Panc1 (cell line): ENCODE data around the gene CDC45. TPM values are rescaled to one million over a fixed set of nuclear protein-coding genes. Genes with fewer than 3 reads are reported as not detected.

ENCODE experiments used
- ATAC-seq: fragments of 200-7000 bp; cut with Tn5 transposase; 2 replicates; pipeline ENCODE4 v1.9.1; 2020; ENCODE audit warnings: mild to moderate bottlenecking, moderate library complexity
- BruUV-seq: library from RNA; stranded (reverse); fragments of 400-500 nt; replicated peaks from 2 replicates; lab custom pipeline; 2021; lab: Mats Ljungman, UMichigan
- CTCF ChIA-PET: fragments of 300-600 bp; sonication (Branson Sonifier 250); formaldehyde crosslinking; loops from one replicate; lab custom pipeline; 2022; ENCODE audit warnings: antibody characterized with exemption; lab: Charles Lee
- POLR2A ChIA-PET: fragments of 300-600 bp; sonication (Branson Sonifier 250); formaldehyde crosslinking; loops from one replicate; lab custom pipeline; 2022; ENCODE audit warnings: antibody characterized with exemption; lab: Charles Lee
- DNase-seq: peaks from one replicate; pipeline ENCODE4 v3.0.0-alpha.2; 2010; ENCODE audit warnings: low read depth, low spot score
- H3K27ac ChIP-seq: 2 replicates; pipeline ENCODE4 v1.5.1; 2011; ENCODE audit warnings: mild to moderate bottlenecking, low read length, inconsistent platforms
- H3K27me3 ChIP-seq: fragments of 200-500 bp; sonication (Bioruptor generic); 2 replicates; pipeline ENCODE4 v1.6.0; 2014; ENCODE audit warnings: low read length, inconsistent platforms; ENCODE audit not compliant: control insufficient read depth, insufficient read depth
- H3K36me3 ChIP-seq: fragments of 200-500 bp; sonication (Bioruptor generic); 2 replicates; pipeline ENCODE4 v1.5.1; 2014; ENCODE audit warnings: inconsistent platforms, mild to moderate bottlenecking, low read length, moderate library complexity; ENCODE audit not compliant: control insufficient read depth, insufficient read depth
- H3K4me1 ChIP-seq: 2 replicates; pipeline ENCODE4 v1.5.1; 2011; ENCODE audit warnings: inconsistent platforms, mild to moderate bottlenecking, low read length, moderate library complexity; ENCODE audit not compliant: control insufficient read depth, insufficient read depth
- H3K4me3 ChIP-seq, 2 experiments: 2 replicates each; pipeline ENCODE4 v1.5.1; 2011 to 2012; ENCODE audit warnings: low read depth in 2 of 2, low read length in 2 of 2, mild to moderate bottlenecking in 2 of 2, inconsistent platforms in 1 of 2, moderate library complexity in 1 of 2
- H3K9me3 ChIP-seq: fragments of 200-500 bp; sonication (Bioruptor generic); 2 replicates; pipeline ENCODE4 v1.5.1; 2014; ENCODE audit warnings: low read depth, mild to moderate bottlenecking, inconsistent platforms, low read length, moderate library complexity; ENCODE audit not compliant: control insufficient read depth, insufficient read depth
- CTCF ChIP-seq: fragments of 450-650 bp; IDR thresholded peaks from 2 replicates; pipeline ENCODE4 v1.5.1; 2017; ENCODE audit warnings: mild to moderate bottlenecking
- POLR2AphosphoS5 ChIP-seq: IDR thresholded peaks from 2 replicates; pipeline ENCODE4 v1.6.1; 2012; ENCODE audit warnings: mild to moderate bottlenecking, low read depth, low read length, moderate library complexity
- SIN3A ChIP-seq: IDR thresholded peaks from 2 replicates; pipeline ENCODE4 v1.6.1; 2012; ENCODE audit warnings: low read depth, mild to moderate bottlenecking, low read length, moderate library complexity, borderline replicate concordance; ENCODE audit not compliant: insufficient read depth
- TCF7L2 ChIP-seq: IDR thresholded peaks from 2 replicates; pipeline ENCODE4 v1.6.1; 2011; ENCODE audit warnings: mild to moderate bottlenecking, low read depth, low read length, inconsistent platforms
- in situ Hi-C: cut with HindIII; loops from 2 replicates; pipeline ENCODE4 v1.10.0; 2016; ENCODE audit warnings: low sequenced_read_pairs, low pct_unique_long_range_greater_than_20kb
- intact Hi-C: fragments of 100-400 bp; cut with micrococcal nuclease; formaldehyde crosslinking; loops from one replicate; pipeline ENCODE4 v1.10.0; 2022; ENCODE audit not compliant: unreplicated experiment
- total RNA-seq: library from RNA; stranded (reverse); gene quantifications from one replicate; pipeline ENCODE4 v1.2.1, GENCODE V29; 2021; ENCODE audit not compliant: unreplicated experiment
- TF ChIP-seq, protein P1 (sequence below), 2 experiments: IDR thresholded peaks; 2 replicates each; pipeline ENCODE4 v1.6.1; 2011 to 2012; ENCODE audit warnings: low read depth in 2 of 2, control low read depth in 1 of 2, low read length in 1 of 2, mild to moderate bottlenecking in 1 of 2, moderate library complexity in 1 of 2; ENCODE audit not compliant: insufficient read depth in 1 of 2

Gene CDC45
- total RNA-seq, 1 experiment from 2014 or later, result 26.1 TPM

- in situ Hi-C loops (no loop called here), intact Hi-C loops (no loop called here)
- no peak for DNase-seq
- H3K4me1 ChIP-seq, result no peaks in the 10 kb centered on the region
- no TSS peak for BruUV-seq
- no peak overlapping the region for H3K27ac ChIP-seq
- no peak; the same call in 1 of the 2 replicates for ATAC-seq
- no peaks in the 10 kb centered on the region; the same call in 1 of the 2 replicates for H3K36me3 ChIP-seq
- H3K27me3 ChIP-seq, result no peaks in the 10 kb centered on the region
- TF ChIP-seq CTCF (no peak), TCF7L2 (no peak), SIN3A (no peak), POLR2AphosphoS5 (no peak)
- TF ChIP-seq, protein P1, sequence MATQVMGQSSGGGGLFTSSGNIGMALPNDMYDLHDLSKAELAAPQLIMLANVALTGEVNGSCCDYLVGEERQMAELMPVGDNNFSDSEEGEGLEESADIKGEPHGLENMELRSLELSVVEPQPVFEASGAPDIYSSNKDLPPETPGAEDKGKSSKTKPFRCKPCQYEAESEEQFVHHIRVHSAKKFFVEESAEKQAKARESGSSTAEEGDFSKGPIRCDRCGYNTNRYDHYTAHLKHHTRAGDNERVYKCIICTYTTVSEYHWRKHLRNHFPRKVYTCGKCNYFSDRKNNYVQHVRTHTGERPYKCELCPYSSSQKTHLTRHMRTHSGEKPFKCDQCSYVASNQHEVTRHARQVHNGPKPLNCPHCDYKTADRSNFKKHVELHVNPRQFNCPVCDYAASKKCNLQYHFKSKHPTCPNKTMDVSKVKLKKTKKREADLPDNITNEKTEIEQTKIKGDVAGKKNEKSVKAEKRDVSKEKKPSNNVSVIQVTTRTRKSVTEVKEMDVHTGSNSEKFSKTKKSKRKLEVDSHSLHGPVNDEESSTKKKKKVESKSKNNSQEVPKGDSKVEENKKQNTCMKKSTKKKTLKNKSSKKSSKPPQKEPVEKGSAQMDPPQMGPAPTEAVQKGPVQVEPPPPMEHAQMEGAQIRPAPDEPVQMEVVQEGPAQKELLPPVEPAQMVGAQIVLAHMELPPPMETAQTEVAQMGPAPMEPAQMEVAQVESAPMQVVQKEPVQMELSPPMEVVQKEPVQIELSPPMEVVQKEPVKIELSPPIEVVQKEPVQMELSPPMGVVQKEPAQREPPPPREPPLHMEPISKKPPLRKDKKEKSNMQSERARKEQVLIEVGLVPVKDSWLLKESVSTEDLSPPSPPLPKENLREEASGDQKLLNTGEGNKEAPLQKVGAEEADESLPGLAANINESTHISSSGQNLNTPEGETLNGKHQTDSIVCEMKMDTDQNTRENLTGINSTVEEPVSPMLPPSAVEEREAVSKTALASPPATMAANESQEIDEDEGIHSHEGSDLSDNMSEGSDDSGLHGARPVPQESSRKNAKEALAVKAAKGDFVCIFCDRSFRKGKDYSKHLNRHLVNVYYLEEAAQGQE (IDR thresholded peaks at IDR 0.05; ENCODE audit: insufficient read depth in 1 of 2, low read depth in 2 of 2, low read length in 1 of 2), result no peak
- ChIA-PET CTCF (no interaction called here), POLR2A (no interaction called here)
- no peaks in the 10 kb centered on the region for H3K9me3 ChIP-seq
- H3K4me3 ChIP-seq, result no peak overlapping the region
Observed at GRCh38 chr22:19504900-19505734, 25.4 kb downstream of the CDC45 start.

DNA sequence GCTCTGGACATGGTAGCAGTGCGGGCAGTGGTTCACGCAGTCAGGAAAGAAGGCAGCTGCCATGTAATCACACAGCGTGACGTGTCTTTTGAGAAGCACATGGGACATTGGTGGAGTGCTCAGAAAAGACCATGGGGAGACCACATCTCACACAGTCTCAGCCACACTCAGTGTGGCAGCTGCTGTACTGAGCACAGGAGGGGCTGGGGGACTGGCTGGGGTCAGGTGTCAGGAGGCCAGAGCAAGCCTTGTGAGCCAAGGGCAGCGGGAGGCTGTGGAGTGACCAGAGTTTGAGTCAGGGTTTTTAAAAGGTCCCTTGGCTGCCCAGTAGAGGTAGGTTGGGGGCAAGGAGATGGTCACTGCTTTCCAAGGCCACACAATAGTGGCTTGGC, 26.0 kb downstream of the CDC45 start:
- no peak for DNase-seq
- CTCF ChIA-PET, result no interaction called here
- Histone ChIP-seq H3K4me3 (no peak overlapping the region), H3K27me3 (no peaks in the 10 kb centered on the region), H3K36me3 (no peaks in the 10 kb centered on the region; the same call in 1 of the 2 replicates), H3K4me1 (no peaks in the 10 kb centered on the region), H3K27ac (no peak overlapping the region), H3K9me3 (no peaks in the 10 kb centered on the region)
- POLR2A ChIA-PET, result no interaction called here
- no peak for TF ChIP-seq CTCF
- TF ChIP-seq TCF7L2, result no peak
- ATAC-seq, result no peak
- BruUV-seq, result no TSS peak
- in situ Hi-C loops, result no loop called here
- intact Hi-C loops, result no loop called here
